GM18951 (cell line): ENCODE data around the gene QSOX2.

Experiments
- POLR2A ChIP-seq: IDR thresholded peaks from 4 replicates; pipeline ENCODE4 v1.6.1; 2011; ENCODE audit warnings: mild to moderate bottlenecking; ENCODE audit not compliant: insufficient read length, insufficient read depth; ENCODE audit errors: extremely low read depth
- in situ Hi-C: fragments of 300-500 bp; cut with MboI; formaldehyde crosslinking; loops from one replicate; pipeline ENCODE4 v1.12.0; 2022; ENCODE audit warnings: low sequenced_read_pairs, mixed read lengths, inconsistent platforms; ENCODE audit not compliant: unreplicated experiment

QSOX2 gene

DNA sequence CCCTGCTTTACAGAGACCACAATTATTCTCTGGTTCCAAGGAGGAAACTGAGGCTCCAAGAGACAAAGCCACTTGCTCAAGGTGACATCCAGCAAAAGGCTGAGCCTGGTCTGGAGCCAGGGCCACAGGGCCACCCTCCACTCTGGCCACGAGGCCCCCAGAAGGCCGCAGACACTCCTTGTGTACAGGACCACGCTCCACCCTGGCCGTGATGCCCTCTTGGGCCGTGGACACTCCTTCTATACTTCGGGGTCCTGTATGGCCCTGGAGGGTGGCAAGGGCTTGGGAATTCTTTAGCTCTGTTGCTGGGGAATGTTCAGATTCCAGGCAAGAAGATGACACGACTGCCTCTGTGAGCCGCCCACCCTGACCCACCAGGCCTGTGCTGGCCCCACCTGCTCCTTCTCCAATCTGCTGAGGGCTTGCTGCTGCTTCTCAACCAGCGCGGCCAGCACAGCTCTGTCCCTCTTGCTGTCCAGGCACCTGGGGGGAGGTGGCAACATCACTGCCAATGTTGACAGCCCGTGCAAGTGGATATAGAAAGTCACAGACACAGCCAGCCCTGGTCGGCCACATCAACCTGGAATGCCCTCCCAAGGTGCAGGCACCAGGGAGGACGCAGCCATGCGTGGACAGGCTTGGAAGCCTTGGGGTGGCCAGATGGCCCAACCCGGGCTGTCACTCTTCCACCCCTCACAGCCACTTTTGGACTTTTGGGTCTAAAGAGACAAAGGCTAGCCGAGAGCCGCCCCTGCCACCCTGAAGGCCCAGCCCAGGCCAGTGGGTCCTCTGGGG lies 20.1 kb upstream of the QSOX2 start:
- TF ChIP-seq POLR2A: no peak
- in situ Hi-C loops: loop anchor here (25.0 kb wide), 1 partner anchor 103 kb away; no protein-coding TSS in a partner anchor

- TF ChIP-seq POLR2A: no peak
- in situ Hi-C loops: loop anchor here (25.0 kb wide), 1 partner anchor 102 kb away; no protein-coding TSS in a partner anchor
These were observed 19.1 kb upstream of the QSOX2 start for GRCh38 chr9:136264441-136265405.

GRCh38 chr9:136264031-136264430 lies 18.4 kb upstream of the QSOX2 start:
- in situ Hi-C loops: loop anchor here (25.0 kb wide), 1 partner anchor 102 kb away; no protein-coding TSS in a partner anchor
- TF ChIP-seq POLR2A: no peak

GRCh38 chr9:136262671-136263178 lies 17.1 kb upstream of the QSOX2 start:
- in situ Hi-C loops: loop anchor here (25.0 kb wide), 1 partner anchor 100 kb away; no protein-coding TSS in a partner anchor
- no peak for TF ChIP-seq POLR2A

DNA sequence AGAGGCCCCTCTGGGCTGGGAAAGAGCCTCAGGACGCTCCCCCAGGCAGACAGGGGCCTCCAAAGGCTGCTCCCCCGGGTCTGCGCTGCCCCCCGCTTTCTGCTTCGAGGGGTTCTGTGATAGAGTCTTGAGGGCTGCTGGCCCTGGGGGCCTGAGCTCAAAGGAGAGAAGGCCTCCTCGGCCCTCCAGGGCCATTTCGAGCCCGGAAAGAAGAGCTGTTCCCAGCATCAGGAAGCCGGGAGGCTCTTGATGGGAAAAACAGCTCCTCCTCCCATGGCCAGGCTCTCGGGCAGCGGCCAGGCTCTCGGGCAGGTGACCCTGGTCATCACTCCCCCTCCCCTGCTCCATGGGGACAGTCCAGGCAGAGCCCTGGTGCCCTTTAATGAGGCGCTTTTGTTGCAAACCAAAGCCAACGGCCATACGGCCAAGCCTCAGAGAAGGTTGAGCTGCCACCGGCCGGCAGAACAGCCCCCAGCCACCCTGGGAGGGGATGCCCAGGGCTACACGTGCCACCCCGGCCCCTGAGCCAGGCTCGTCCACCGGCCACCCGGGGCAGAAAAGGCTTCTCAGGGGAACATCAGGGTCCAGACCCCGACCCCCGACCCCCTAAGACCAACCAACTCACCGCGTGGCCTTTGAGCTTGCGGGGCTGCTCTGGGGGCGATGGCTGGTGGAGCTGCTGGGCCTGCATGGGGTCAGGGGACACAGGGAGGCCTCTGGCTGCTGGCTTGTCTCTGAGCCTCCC lies 16.2 kb upstream of the QSOX2 start:
- in situ Hi-C loops: loop anchor here (25.0 kb wide), 1 partner anchor 100 kb away; no protein-coding TSS in a partner anchor
- TF ChIP-seq POLR2A: no peak

DNA sequence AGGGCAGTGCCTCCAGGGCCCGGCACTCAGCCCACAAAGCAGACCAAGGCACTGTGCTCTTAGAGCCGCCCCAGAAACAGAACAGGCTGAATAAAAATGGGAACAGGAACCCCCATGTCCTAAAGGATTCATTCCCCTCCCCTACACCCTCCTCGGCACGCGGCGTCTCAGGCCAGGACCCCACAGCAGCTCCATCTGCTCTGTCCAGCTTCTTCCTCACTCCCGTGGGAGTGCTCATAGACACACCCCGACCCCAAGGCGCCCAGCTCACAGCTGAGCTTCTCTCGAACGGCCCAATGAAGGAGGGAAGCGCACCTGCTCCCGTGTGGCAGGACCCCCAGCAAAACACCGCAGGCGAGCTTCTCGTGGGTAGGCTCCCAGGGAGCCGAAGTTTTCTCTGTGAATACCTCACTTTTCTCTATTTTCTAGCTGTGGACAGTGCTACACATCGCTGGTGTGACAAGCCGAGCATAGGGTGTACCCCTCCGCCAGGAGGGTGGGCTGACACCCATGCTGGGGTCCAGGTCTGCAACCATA lies 15.4 kb upstream of the QSOX2 start:
- TF ChIP-seq POLR2A: no peak
- in situ Hi-C loops: loop anchor here (25.0 kb wide), 1 partner anchor 99 kb away; no protein-coding TSS in a partner anchor

- no peak for TF ChIP-seq POLR2A
- in situ Hi-C loops: loop anchor here (25.0 kb wide), 1 partner anchor 98 kb away; no protein-coding TSS in a partner anchor
These were observed 14.9 kb upstream of the QSOX2 start for GRCh38 chr9:136260521-136260920.

DNA sequence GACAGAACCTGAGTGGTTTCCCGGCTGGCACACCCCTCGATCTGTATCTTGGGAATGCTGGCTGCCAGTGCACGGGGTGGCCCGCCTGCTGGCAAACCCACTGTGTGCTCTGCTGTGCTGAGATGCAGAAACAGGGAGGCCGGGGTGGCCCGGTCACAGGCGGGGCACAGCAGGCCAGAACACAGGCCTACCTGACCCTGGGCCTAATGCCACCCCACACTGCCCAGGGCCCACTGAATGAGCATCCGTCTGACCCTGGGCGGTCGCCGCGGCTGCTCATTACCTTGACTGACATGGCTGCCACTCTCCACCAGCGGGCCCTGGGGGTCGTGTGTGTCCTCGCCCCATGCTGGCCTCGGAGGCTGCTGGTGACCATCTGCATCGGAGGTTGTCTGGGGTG lies 14.2 kb upstream of the QSOX2 start:
- TF ChIP-seq POLR2A: no peak
- in situ Hi-C loops: loop anchor here (25.0 kb wide), 1 partner anchor 98 kb away; no protein-coding TSS in a partner anchor

- no peak for TF ChIP-seq POLR2A
- in situ Hi-C loops: loop anchor here (25.0 kb wide), 1 partner anchor 97 kb away; no protein-coding TSS in a partner anchor
These were observed 13.9 kb upstream of the QSOX2 start for GRCh38 chr9:136259517-136259813.

GRCh38 chr9:136258786-136259516 lies 13.3 kb upstream of the QSOX2 start:
- TF ChIP-seq POLR2A: no peak
- in situ Hi-C loops: loop anchor here (25.0 kb wide), 1 partner anchor 97 kb away; no protein-coding TSS in a partner anchor

DNA sequence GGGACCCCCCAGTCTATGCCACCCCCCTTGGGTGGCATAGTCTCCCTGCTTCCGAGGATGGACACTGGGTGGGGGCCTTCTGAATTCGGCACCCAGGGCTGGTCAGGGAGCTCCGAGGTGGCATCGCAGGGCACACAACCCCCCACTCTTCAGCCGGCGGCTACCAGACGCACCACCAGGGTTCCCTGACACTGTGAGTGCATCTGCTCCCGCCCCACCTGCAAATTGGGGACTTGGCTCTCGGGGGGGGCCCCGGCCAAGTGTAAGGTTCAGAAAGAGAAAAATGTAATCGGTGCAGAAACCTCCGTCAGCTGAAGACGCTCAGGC lies 12.7 kb upstream of the QSOX2 start:
- in situ Hi-C loops: loop anchor here (25.0 kb wide), 1 partner anchor 96 kb away; no protein-coding TSS in a partner anchor
- TF ChIP-seq POLR2A: no peak
